GM19240 (cell line): Measurements from ENCODE around the gene DOK7.
"Not testable (repeated sequence)": the region's sequence is repeated elsewhere in the genome, so short reads cannot be mapped to it uniquely, and the experiment has no call there.

Experiments used
- DNase-seq: peaks from one replicate; pipeline ENCODE4 v3.0.0; 2011; ENCODE audit warnings: low spot score; ENCODE audit not compliant: insufficient read length

The DOK7 gene

DNA sequence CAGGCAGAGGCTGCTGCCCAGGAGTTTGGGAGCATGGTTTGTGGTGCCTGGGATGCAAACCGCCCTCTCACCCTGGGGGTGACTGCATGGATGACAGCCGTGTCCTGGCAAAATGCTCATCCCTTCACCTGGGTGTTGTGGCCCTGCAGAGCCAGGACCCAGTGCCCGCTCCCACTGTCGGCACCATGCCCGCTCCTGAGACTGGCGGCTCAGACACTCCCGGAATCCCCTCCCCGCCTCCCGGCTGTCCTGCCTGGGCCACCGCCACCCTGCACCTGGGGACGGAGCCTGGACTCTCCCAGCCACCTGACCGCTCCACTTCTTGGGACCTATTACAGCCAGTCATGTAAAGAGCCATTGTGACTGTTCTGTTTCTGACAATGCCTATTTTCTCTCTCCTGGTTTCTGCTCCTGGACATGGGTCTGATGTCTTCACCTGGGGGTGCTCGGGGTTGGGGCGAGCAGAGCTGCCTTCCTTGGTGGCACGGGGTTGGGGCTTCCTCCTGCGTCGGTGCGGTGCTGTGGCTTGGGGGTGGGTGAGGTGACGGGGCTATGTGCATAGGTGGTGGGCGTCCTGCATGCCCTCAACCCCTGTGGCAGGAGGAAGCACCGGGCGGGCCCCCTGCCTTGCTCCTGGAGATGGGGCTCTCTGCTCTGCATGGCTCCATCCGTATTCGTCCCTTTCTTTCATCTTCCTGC is 38.2 kb downstream of the DOK7 start:
- no peak for DNase-seq

DNA sequence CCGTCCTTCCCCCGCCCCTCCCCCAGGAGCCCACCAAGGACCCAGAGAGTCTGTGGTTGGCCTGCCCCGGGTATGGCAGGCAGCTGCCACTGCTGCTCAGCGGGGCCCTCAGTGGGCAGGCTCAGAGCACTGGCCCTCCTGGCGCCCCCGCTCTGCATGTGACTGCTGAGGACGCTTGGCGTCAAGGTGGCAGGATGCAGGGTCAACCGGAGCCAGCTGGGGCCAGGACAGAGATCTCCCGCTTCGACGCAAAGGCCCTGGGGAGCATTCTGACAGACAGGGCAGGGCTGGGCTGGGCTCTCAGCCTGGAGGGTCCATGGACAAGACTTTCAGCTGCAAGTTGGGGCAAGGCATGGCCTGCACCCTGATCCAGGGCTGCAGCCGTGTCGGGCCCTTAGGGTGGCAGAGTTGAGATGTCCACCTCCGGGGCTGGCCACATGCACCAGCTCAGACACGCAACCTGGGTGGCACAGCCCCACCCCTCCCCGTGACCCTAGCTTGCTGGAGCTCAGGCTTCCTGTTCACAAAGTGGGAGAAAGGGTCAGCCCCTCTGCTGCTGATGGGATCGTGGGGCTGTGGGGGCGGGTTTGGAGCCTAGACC is 38.8 kb downstream of the DOK7 start:
- DNase-seq = no peak

DNA sequence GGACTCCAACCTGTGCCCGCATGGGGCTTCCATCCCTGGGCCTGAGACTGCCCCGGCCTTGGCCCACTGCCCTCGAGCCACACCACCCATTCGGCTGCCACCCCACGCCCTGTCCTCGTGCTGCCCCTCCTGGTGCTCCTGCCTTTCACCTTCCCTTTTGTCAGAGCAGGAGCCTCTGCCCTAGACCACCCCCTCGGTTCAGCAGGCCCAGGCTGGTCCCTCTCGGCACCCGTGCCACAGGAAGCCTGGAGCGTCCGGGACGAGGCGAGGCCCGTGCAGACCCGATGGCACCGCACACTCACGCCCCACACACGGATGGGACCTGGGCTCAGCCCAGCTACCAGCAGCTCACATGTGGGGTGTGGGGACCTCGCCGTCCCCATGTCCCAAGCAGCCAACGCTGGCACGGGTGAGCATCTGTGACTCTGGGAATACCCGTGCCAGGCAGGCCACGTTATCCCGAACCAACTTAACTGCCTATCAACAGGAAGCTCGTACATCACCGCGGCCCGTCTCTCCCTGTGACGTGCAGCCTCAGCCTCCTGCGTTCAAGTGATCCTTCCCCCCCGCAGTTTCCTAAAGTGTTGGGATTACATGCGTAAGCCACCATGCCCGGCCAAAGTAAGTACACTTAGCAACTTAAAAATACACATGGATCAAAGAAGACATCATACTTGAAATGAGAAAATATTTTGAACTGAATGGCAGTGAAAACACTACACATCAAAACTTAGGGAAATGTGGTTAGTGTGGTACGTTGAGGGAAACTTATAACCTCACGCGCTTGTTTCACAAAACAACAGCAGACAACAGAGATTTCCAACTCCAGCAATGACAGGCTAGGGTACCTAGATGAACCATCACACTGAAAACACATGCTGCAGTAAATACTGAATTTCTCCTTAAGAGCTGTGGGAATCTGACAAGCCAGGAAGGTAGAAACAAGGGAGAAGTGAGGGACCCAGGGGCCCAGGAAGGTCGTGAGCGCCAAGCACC is 40.1 kb downstream of the DOK7 start:
- DNase-seq = no peak

DNA sequence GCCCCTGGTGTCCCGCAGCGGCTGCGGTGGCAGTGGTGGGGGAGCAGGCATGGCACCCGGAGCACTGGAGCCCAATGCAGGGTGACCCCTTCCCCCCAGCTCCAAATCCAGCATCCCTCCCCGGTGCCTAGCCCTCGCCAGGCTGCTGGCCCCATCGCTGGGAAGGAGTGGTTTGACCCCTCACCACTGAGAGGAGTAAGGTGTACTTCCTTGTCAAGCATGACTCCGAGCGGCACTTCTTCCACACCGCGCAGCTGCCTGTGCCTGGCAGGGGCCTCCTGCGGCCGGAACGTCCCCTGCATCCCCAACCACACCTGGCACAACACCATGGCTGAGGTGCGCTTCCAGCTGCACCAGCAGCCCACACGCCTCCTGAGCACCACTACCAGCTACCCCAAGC is 42.1 kb downstream of the DOK7 start:
- no peak for DNase-seq

DNA sequence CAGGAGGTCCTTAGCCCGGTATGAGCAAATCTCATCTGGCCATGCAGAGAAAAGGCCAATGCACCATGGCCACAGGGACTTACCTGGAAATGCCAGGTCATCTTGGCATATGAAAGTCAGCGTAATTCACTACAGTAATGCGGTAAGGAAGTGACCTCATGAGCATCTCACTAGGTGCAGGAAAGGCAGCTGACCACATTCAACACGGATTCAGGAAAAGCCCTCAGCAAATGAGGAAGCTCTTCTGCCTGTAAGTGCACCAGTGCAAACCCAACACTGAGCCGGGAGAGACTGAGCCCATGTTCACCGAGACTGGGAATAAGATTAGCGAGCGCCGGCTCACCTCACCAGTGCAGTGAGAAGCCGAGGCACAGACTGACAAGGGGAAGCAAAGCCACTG is 45.4 kb downstream of the DOK7 start:
- DNase-seq = no peak

DNA sequence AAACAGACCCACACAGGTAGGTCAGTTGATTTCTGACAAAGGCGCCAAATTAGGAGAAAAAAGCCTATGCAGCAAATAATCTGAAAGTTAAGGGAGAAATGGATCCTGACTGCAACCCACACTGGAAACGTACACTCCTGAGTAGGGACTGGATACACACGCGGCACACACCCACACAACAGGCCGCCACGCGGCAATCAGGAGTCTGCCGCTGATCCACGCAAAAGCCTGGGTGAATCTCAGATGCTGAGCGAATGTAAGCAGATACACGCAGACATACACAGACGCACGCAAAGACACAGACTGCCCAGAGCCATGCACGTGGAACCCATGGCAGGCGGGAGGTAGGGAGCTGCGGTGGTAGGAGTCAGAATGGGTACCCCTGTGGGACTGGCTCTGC is 47.4 kb downstream of the DOK7 start:
- DNase-seq = no peak

DNA sequence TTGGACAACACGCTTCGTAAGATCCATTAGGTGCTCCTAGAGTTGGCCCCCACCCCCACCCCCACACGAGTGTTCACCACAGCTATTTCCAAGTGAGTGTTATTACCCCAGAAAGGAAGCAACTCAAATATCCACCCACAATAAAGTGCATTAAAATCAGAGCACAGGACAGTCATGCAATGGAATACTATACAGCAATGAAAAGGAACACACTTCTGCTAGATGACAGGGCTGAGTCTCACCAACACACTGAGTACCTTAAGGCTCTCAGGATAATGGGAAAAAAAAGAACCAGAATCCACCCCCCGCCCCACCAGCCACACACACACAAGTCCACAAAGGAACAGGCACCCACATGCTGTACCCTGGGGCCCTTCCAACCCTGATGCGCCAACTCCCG is 48.1 kb downstream of the DOK7 start:
- no peak for DNase-seq

DNA sequence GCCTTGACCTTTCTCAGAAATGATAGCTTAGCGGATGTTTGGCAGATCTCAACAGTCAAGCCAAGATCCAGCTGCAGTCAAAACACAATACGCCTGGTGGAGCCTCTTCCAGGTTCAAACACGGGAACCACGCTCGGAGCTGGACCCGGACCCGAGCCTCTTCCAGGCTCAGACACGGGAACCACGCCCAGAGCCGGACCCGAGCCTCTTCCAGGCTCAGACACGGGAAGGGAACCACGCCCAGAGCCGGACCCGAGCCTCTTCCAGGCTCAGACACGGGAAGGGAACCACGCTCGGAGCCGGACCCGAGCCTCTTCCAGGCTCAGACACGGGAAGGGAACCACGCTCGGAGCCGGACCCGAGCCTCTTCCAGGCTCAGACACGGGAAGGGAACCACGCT is 48.5 kb downstream of the DOK7 start:
- DNase-seq = not testable (repeated sequence)

DNA sequence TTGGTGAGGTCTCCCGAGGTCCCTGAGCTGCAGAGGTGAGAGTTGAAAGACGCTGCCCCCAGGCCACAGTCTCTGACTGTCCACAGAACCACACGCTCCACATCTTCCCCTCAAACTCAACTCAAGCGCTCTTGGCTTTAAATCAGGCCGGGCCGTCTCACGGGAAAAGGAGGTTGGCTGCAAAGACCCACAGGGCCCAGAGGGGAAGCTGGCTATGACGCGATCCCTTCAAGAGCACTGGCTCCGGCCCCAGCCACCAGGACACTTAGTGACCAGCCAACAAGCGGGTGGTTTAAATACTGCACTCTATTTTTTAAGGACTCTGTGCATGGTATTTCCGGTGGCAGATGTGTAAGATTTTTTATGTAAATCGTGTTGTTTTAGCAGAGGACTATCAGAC is 49.2 kb downstream of the DOK7 start:
- DNase-seq = no peak

DNA sequence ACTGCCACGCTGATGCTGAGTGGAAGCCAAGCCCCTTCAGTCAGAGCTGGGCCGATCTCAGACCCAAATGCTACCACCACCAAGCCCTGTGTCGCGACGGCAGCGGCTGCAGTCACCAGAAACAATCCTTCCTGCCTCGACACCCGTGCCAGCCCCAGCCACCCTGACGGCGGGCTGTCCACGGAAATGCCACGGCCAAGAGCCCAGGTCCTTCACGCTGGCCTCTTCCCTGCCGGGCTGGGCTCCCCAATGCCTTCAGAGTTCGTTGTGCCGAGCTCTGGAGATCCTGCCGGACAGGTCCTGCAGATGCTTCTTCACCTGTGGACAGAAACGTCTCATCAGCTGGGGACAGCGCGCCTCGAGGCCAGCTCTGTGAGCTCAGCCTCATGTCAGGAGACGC is 49.6 kb downstream of the DOK7 start:
- DNase-seq = no peak

DNA sequence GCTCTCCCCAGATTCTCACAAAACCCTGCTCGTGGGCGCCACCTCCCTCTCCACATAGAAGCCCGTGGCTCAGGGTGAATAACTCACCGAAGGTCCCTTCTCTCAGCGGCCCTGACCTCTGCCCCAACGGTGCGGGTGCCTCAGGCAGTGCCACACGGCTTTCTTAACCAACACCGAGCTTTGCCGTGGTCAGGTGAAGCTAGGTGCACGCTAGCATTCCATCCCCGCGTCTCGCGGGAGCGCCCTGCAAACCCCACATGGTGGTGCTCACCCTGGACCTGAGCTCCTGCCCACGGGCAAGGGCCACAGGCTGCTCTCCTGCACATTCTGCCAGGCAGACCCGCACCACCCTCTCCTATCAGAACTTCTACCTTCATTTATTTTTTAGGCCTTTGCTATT is 50.7 kb downstream of the DOK7 start:
- DNase-seq = no peak

DNA sequence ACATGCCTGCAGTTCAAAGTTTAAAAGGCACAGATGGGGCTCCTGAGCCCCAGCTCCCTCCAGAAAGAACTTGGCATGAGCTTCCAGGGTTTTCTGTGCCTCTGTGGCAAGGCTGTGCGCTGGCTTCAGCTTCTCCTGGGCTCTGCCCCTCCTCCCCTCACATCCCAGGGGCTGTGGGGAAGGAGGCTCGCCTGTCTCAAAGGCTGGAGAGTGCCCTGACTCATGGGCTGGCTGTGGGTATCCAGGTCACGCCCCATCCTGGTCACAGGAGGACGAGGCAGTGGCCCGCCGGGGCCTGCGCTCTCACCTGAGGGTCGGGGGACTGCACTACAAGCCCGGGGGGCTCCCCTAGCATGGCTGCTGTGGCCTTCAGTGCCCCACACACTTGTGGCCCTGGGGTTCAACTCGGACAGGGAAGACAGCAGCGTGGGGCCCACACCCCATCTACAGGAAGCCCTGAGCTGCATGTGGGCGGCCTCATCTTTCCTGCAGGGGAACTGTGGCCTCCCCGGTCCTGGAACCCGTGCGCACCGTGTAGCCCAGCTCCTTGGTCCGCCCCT is 51.2 kb downstream of the DOK7 start:
- DNase-seq = no peak

DNA sequence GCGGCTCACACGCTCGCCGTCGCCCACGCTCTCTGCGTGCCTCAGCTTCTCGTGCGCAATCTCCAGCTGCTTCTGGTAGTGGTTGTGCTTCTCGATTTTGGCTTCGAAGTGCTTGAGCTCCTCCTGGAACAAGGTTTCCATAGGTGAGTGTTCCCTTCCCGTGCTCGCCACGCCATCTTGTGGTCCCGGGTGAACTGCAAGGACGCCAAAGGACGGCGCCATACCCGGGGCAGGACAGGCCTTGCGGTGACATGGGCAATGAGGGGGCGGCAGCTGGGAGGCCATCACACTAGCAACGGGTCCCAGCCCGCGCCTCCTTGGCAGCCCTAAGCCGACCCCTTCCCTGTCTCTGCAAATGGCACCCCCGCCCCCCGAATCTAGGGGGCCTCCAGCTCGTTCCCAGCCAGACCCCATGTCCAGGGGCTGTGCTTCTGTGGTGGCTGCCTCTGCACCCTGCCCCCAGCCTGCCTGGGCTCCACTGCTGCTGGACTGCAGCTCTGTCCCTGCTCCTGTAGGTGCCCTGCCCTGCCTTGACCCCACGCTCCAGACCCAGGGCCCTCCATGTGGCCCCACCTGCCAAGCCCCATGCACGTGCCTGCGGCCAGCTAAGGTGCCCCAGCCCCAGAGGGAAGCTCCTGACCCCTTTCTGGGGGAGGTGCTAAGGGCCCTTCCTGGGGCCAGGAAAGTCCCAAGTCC is 51.8 kb downstream of the DOK7 start:
- DNase-seq = no peak

DNA sequence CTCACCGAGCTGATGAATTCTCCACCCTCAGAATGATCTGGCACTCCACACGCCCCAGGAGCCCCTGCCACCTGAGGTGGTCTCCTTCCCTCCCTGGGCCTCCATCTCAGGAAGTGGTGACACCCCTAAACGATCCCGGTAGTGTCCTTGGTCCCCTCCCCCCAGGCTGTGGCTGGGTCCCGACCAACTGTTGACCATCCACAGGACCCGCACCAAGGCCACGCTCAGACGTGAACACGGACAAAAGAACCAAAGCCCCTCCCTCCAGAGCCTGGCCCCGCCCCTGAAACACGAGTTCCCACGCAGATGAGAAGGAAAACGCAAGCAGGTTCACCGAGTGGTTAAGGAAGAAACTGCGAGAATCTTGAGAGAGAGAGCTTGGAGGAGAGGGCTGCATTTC is 52.5 kb downstream of the DOK7 start:
- no peak for DNase-seq

DNA sequence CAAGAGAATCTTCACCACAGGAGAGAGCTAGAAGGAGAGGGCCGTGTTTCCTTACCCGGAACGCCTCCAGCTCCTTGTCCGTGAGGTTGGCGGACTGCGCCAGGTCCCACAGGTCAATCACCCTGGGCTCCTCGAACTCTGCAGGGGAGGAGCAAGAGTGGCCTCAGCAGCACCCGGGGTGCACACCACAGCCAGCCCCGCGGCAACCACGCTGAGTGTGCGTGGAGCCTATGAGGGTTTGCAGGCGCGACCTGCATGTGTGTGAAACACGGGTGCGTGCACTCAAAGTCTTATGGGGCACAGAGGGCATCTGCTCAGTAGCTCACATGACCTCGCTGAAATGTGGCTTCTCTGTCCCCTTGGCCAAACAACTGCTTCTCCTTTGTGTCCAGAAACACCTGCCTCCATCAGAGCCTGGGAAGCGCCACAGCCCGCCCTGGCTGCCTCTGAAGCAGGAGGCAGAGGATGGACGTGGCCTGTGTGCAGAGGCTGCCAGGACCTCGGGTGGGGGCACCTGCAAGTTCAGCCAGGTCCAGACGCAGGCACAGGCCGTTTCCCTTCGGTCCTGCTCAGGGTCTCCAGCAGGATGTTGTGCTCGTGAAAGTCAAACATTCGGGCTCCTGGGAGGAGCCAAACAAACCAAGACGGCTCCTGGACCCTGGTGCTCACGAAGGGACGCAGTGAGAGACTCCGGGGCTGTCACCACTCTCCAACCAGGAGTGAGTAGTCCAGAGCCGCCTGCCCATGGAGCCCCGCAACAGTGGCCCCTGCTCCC is 53.1 kb downstream of the DOK7 start:
- DNase-seq = no peak

DNA sequence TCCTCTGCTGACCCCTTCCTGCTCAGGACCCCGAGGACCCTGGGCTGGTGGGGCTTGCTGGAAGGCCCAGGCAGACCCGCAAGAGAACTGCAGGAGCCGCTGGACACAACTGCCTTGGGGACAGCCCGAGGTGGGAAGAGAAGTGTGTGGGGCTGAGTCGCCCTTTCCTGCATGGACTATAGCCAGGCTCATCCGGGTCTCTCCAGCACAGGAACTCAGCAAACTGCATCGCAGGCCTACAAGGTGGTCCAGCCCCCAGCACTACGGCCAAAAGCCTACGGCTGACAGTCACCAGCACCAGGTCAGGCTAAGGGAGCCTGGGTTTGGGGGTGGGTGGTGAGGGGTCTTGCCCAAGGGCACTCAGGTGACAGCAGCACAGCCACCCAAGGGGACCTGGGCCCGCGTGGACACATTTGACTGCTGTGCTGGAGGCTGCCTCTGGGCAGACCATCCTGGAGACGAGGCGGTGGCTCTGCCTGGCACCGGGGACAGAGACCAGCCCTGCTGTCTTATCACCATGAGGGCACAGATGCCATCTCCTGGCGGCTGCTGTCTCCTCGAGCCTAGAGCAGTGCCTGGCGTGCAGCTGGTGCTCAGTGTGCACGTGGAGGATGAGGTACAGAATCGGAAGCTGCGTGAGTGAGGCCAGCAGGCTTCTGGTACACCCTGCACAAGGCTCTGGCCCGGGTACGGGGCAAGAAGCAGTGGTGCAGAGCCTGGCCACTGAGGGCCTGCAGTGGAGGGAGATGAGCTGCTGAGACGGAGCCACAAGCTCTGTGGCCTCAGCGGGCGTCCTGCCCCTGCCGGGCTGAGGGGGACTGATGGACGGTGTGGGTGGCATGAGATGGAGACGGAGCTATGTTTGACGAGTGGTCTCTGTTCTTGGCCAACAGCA is 54.0 kb downstream of the DOK7 start:
- no peak for DNase-seq

DNA sequence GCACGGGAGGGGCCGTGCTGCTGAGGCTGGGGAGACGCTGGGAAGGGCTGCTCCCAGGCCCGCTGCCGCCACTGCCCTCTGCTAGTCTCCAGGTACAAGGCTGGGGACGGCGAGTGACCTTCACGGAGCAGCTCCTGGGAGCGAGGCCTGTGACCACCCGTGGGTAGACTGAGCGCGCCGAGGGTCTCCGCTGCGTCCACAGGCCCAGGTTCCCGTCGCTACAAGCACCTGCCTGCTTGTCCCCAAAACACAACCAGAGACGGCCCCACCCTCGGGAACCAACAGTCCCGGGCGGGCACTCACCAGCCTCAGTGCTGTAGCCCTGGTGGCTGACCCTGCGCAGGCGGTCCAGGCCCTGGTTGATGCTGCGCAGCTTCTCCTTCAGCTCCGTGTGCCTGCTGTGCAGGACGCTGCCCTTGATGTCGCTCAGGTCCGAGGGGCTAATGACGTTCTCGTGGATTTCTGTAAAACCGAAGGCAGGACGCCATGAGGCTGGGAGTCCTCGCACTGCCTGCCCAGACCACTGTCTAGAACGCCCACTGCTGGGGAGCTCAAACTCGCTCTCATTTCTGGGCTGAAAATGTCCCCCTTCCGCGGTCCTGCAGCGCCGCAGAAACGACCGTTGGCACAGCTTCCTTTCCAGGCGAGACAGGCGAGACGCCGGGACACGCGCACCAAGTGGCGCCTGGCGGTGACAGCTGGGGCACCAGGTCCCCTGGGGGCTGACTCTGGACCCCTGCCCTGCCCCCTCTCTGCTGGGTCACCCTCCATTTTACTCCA is 54.8 kb downstream of the DOK7 start:
- no peak for DNase-seq

DNA sequence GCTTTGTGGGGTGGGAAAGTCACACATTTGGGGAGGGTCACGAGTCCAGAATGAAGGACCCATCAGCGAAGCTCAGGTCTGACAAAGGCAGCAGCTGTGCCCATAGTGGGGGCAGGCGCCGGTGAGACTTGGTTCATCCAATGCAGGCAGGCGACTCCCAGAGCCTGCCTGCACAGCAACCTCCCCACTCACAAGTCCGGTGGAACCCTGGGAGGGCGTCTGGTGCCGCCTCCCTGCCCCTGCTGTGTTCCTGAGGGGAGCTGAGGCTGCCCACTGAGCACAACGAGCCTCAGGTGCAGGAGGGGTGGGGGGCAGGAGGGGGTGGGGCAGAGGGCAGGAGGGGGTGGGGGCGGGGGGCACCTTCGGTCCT is 55.4 kb downstream of the DOK7 start:
- DNase-seq = no peak

DNA sequence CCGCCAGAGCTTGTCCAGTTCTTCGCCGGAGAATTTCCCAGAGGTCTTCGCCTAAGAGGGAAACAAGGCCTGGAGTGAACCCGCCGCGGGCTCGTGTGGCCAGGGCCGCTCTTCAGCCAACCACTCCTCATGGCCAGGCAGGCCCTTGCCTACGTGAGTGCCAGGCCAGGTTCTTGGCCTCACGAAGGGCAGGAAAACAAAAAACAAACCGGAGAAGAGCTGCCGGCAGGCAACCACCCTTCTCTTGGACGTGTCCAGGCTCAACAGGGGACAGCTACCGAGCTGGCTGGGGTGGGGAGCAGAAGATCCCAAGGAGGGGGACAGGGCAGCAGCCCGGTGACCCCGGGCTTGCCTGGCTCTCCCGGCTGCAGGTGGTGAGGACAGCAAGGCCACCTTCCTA is 55.8 kb downstream of the DOK7 start:
- DNase-seq = no peak
